ENCODE results near the gene BCL7A. TPM values are rescaled to one million over a fixed set of nuclear protein-coding genes. Genes with fewer than 3 reads are reported as not detected.
A peak's percentile ranks its signal among the peaks of the same experiment; 100 is the strongest.

The BCL7A gene
- total RNA-seq, 2 experiments from 2014 or later, result 6.1 to 6.2 TPM

GRCh38 chr12:122005252-122005776 is 16.4 kb upstream of the BCL7A start:
- intact Hi-C loops (cut with micrococcal nuclease), result loop anchor here (5.0 kb wide), 1 partner anchor 88 kb away; the partner anchor contains the start of gene CFAP251

GRCh38 chr12:122006186-122006926 is 15.3 kb upstream of the BCL7A start:
- CTCF ChIA-PET, result interaction anchor here (0.8 kb wide), 1 partner anchor 15 kb away, joined by 3 read pairs; no protein-coding TSS in a partner anchor
- peak; percentile 19 for DNase-seq

More at GRCh38 chr12:122005252-122005776, 16.4 kb upstream of the BCL7A start:
- no peak for DNase-seq
- Mint-ChIP-seq H3K9me3 (no peaks in the 10 kb centered on the region), H3K27ac (no peak overlapping the region), H3K4me1 (ENCODE audit: low read depth) (peaks cover 15% of the 10 kb centered on the region), H3K36me3 (ENCODE audit: low read depth) (no peaks in the 10 kb centered on the region), H3K4me3 (no peak overlapping the region), H3K27me3 (ENCODE audit: low read depth) (peaks cover 2% of the 10 kb centered on the region)
- CTCF ChIA-PET, result interaction anchor here (0.8 kb wide), 1 partner anchor 16 kb away, joined by 3 read pairs; no protein-coding TSS in a partner anchor

GRCh38 chr12:122009741-122010140 is 11.9 kb upstream of the BCL7A start:
- DNase-seq, result no peak
- H3K36me3 Mint-ChIP-seq (ENCODE audit: low read depth), result no peaks in the 10 kb centered on the region
- intact Hi-C loops (cut with micrococcal nuclease), result loop anchor here (5.0 kb wide), 1 partner anchor 92 kb away; the partner anchor contains the start of gene CFAP251
- CTCF ChIA-PET, result interaction anchor here (0.6 to 1.0 kb wide), 2 partner anchors 11 to 14 kb away, joined by 3 read pairs; partner anchors contain the start of gene BCL7A
- no peaks in the 10 kb centered on the region for H3K9me3 Mint-ChIP-seq
- peaks cover 2% of the 10 kb centered on the region for H3K27me3 Mint-ChIP-seq (ENCODE audit: low read depth)
- no peak overlapping the region for H3K27ac Mint-ChIP-seq
- no peak overlapping the region for H3K4me3 Mint-ChIP-seq
- H3K4me1 Mint-ChIP-seq (ENCODE audit: low read depth), result peaks cover 11% of the 10 kb centered on the region

More at GRCh38 chr12:122006186-122006926, 15.3 kb upstream of the BCL7A start:
- H3K27ac Mint-ChIP-seq, result no peak overlapping the region
- no peak overlapping the region for H3K4me3 Mint-ChIP-seq
- no peaks in the 10 kb centered on the region for H3K36me3 Mint-ChIP-seq (ENCODE audit: low read depth)
- H3K9me3 Mint-ChIP-seq, result no peaks in the 10 kb centered on the region
- intact Hi-C loops (cut with micrococcal nuclease), result loop anchor here (5.0 kb wide), 1 partner anchor 89 kb away; the partner anchor contains the start of gene CFAP251
- H3K4me1 Mint-ChIP-seq (ENCODE audit: low read depth), result peaks cover 15% of the 10 kb centered on the region
- H3K27me3 Mint-ChIP-seq (ENCODE audit: low read depth), result peaks cover 2% of the 10 kb centered on the region

- H3K4me3 Mint-ChIP-seq, result no peak overlapping the region
These were observed 9.5 kb upstream of the BCL7A start for GRCh38 chr12:122012184-122012583.

GRCh38 chr12:122013136-122013535 is 8.5 kb upstream of the BCL7A start:
- Mint-ChIP-seq H3K4me1 (ENCODE audit: low read depth) (no peaks in the 10 kb centered on the region), H3K4me3 (no peak overlapping the region), H3K27ac (no peak overlapping the region), H3K36me3 (ENCODE audit: low read depth) (no peaks in the 10 kb centered on the region), H3K27me3 (ENCODE audit: low read depth) (no peaks in the 10 kb centered on the region), H3K9me3 (peaks cover under 1% of the 10 kb centered on the region)
- CTCF ChIA-PET, result interaction anchor here (0.5 to 1.1 kb wide), 2 partner anchors 222 to 458 kb away, joined by 3 read pairs; no protein-coding TSS in a partner anchor
- DNase-seq, result no peak
- intact Hi-C loops (cut with micrococcal nuclease), result no loop called here

More at GRCh38 chr12:122012184-122012583, 9.5 kb upstream of the BCL7A start:
- H3K27me3 Mint-ChIP-seq (ENCODE audit: low read depth), result no peaks in the 10 kb centered on the region
- no peaks in the 10 kb centered on the region for H3K4me1 Mint-ChIP-seq (ENCODE audit: low read depth)
- DNase-seq, result no peak
- intact Hi-C loops (cut with micrococcal nuclease), result no loop called here
- no peak overlapping the region for H3K27ac Mint-ChIP-seq
- no peaks in the 10 kb centered on the region for H3K36me3 Mint-ChIP-seq (ENCODE audit: low read depth)
- H3K9me3 Mint-ChIP-seq, result no peaks in the 10 kb centered on the region
- CTCF ChIA-PET, result interaction anchor here (0.6 to 1.2 kb wide), 5 partner anchors 9 to 459 kb away, joined by 3 to 4 read pairs (median 4); no protein-coding TSS in a partner anchor

- CTCF ChIA-PET, result interaction anchor here (0.5 kb wide), 1 partner anchor 222 kb away, joined by 3 read pairs; no protein-coding TSS in a partner anchor
- Mint-ChIP-seq H3K27ac (no peak overlapping the region), H3K4me3 (no peak overlapping the region), H3K27me3 (ENCODE audit: low read depth) (no peaks in the 10 kb centered on the region), H3K9me3 (peaks cover 4% of the 10 kb centered on the region), H3K36me3 (ENCODE audit: low read depth) (no peaks in the 10 kb centered on the region), H3K4me1 (ENCODE audit: low read depth) (no peaks in the 10 kb centered on the region)
- DNase-seq, result no peak
- intact Hi-C loops (cut with micrococcal nuclease), result no loop called here
These were observed 7.7 kb upstream of the BCL7A start for GRCh38 chr12:122013791-122014590.

GRCh38 chr12:122014781-122015180 is 6.9 kb upstream of the BCL7A start:
- no peak for DNase-seq
- Mint-ChIP-seq H3K9me3 (peaks cover 4% of the 10 kb centered on the region), H3K4me3 (no peak overlapping the region), H3K27ac (no peak overlapping the region), H3K36me3 (ENCODE audit: low read depth) (no peaks in the 10 kb centered on the region), H3K27me3 (ENCODE audit: low read depth) (no peaks in the 10 kb centered on the region), H3K4me1 (ENCODE audit: low read depth) (no peaks in the 10 kb centered on the region)
- intact Hi-C loops (cut with micrococcal nuclease), result no loop called here
- CTCF ChIA-PET, result no interaction called here

- peaks cover 15% of the 10 kb centered on the region for H3K27me3 Mint-ChIP-seq (ENCODE audit: low read depth)
- H3K9me3 Mint-ChIP-seq, result peaks cover 4% of the 10 kb centered on the region
- intact Hi-C loops (cut with micrococcal nuclease), result no loop called here
These were observed 3.2 kb upstream of the BCL7A start for GRCh38 chr12:122018457-122018856.

GRCh38 chr12:122018937-122019336 is 2.7 kb upstream of the BCL7A start:
- peaks cover 4% of the 10 kb centered on the region for H3K9me3 Mint-ChIP-seq

More at GRCh38 chr12:122018457-122018856, 3.2 kb upstream of the BCL7A start:
- DNase-seq, result no peak
- peaks cover 8% of the 10 kb centered on the region for H3K4me1 Mint-ChIP-seq (ENCODE audit: low read depth)
- H3K36me3 Mint-ChIP-seq (ENCODE audit: low read depth), result peaks cover 3% of the 10 kb centered on the region
- no peak overlapping the region for H3K27ac Mint-ChIP-seq
- CTCF ChIA-PET, result interaction anchor here (0.6 to 1.2 kb wide), 3 partner anchors 106 to 225 kb away, joined by 3 to 4 read pairs (median 3); no protein-coding TSS in a partner anchor
- no peak overlapping the region for H3K4me3 Mint-ChIP-seq

GRCh38 chr12:122020795-122021192 is 890 bp upstream of the BCL7A start:
- H3K36me3 Mint-ChIP-seq (ENCODE audit: low read depth), result peaks cover 3% of the 10 kb centered on the region
- intact Hi-C loops (cut with micrococcal nuclease), result loop anchor here (5.0 kb wide), 2 partner anchors 83 to 228 kb away; partner anchors contain the start of gene RHOF
- H3K9me3 Mint-ChIP-seq, result peaks cover 4% of the 10 kb centered on the region
- peaks cover 15% of the 10 kb centered on the region for H3K27me3 Mint-ChIP-seq (ENCODE audit: low read depth)
- CTCF ChIA-PET, result interaction anchor here (0.7 to 1.1 kb wide), 4 partner anchors 8 to 29 kb away, joined by 3 read pairs; no protein-coding TSS in a partner anchor
- no peak overlapping the region for H3K27ac Mint-ChIP-seq
- peaks cover 8% of the 10 kb centered on the region for H3K4me1 Mint-ChIP-seq (ENCODE audit: low read depth)
- peak overlapping the region; percentile 82 for H3K4me3 Mint-ChIP-seq
- DNase-seq, result no peak

More at GRCh38 chr12:122018937-122019336, 2.7 kb upstream of the BCL7A start:
- no peak overlapping the region for H3K27ac Mint-ChIP-seq
- CTCF ChIA-PET, result interaction anchor here (0.7 to 1.2 kb wide), 2 partner anchors 105 to 821 kb away, joined by 3 read pairs; no protein-coding TSS in a partner anchor
- H3K4me1 Mint-ChIP-seq (ENCODE audit: low read depth), result peaks cover 8% of the 10 kb centered on the region
- H3K27me3 Mint-ChIP-seq (ENCODE audit: low read depth), result peaks cover 15% of the 10 kb centered on the region
- H3K4me3 Mint-ChIP-seq, result no peak overlapping the region
- H3K36me3 Mint-ChIP-seq (ENCODE audit: low read depth), result peaks cover 3% of the 10 kb centered on the region
- no peak for DNase-seq
- intact Hi-C loops (cut with micrococcal nuclease), result no loop called here

- DNase-seq, result peak; percentile 26
- H3K27ac Mint-ChIP-seq, result no peak overlapping the region
These were observed 377 bp upstream of the BCL7A start for GRCh38 chr12:122021193-122021821.

More at GRCh38 chr12:122021193-122021821, 377 bp upstream of the BCL7A start:
- intact Hi-C loops (cut with micrococcal nuclease), result loop anchor here (5.0 kb wide), 2 partner anchors 84 to 229 kb away; partner anchors contain the start of gene RHOF
- Mint-ChIP-seq H3K4me3 (peak overlapping the region; percentile 87), H3K9me3 (peaks cover 4% of the 10 kb centered on the region), H3K27me3 (ENCODE audit: low read depth) (peaks cover 15% of the 10 kb centered on the region), H3K4me1 (ENCODE audit: low read depth) (peaks cover 8% of the 10 kb centered on the region), H3K36me3 (ENCODE audit: low read depth) (peaks cover 3% of the 10 kb centered on the region)
- CTCF ChIA-PET, result interaction anchor here (0.7 to 1.1 kb wide), 4 partner anchors 9 to 29 kb away, joined by 3 read pairs; no protein-coding TSS in a partner anchor

All from activated naive CD4-positive, alpha-beta T cell treated with anti-CD3 and anti-CD28 coated beads for 36 hours (primary cell).